Osteoblast (primary cell): ENCODE results near the gene CTH. TPM values are rescaled to one million over a fixed set of nuclear protein-coding genes. Genes with fewer than 3 reads are reported as not detected.
"Not testable (repeated sequence)": the region's sequence is repeated elsewhere in the genome, so short reads cannot be mapped to it uniquely, and the experiment has no call there.

Experiments used
- DNase-seq: peaks from one replicate; pipeline ENCODE4 v3.0.0; 2011; ENCODE audit warnings: low spot score, mixed read lengths; ENCODE audit not compliant: insufficient read length; ENCODE audit errors: missing footprints
- H2AFZ ChIP-seq: 2 replicates; pipeline ENCODE4 v1.6.0; 2011; ENCODE audit warnings: mild to moderate bottlenecking, low read length
- H3K27ac ChIP-seq: 2 replicates; pipeline ENCODE4 v1.5.1; 2011; ENCODE audit warnings: mild to moderate bottlenecking, low read depth, low read length, moderate library complexity
- H3K27me3 ChIP-seq: 2 replicates; pipeline ENCODE4 v1.6.0; 2012; ENCODE audit warnings: mild to moderate bottlenecking, control low read depth, inconsistent platforms, low read length, moderate library complexity; ENCODE audit not compliant: insufficient read depth
- H3K36me3 ChIP-seq: 2 replicates; pipeline ENCODE4 v1.5.1; 2011; ENCODE audit warnings: mild to moderate bottlenecking, low read length, control low read depth, moderate library complexity; ENCODE audit not compliant: insufficient read depth
- H3K4me1 ChIP-seq: 2 replicates; pipeline ENCODE4 v1.5.1; 2011; ENCODE audit warnings: mild to moderate bottlenecking, low read length, control low read depth, moderate library complexity; ENCODE audit not compliant: insufficient read depth
- H3K4me2 ChIP-seq: 2 replicates; pipeline ENCODE4 v1.6.0; 2011; ENCODE audit warnings: mild to moderate bottlenecking, low read length; ENCODE audit not compliant: insufficient read depth
- H3K4me3 ChIP-seq: fragments of 200-600 bp; sonication (generic); 3 replicates; pipeline ENCODE4 v1.5.1; 2012; ENCODE audit warnings: mild to moderate bottlenecking, low read length, inconsistent platforms; ENCODE audit not compliant: insufficient read depth
- H3K79me2 ChIP-seq: 2 replicates; pipeline ENCODE4 v1.6.0; 2012; ENCODE audit warnings: mild to moderate bottlenecking, low read length, control low read depth, inconsistent platforms; ENCODE audit not compliant: insufficient read depth
- H3K9me3 ChIP-seq: 2 replicates; pipeline ENCODE4 v1.5.1; 2011; ENCODE audit warnings: low read depth, low read length, control low read depth
- H4K20me1 ChIP-seq: 2 replicates; pipeline ENCODE4 v1.6.0; 2012; ENCODE audit warnings: mild to moderate bottlenecking, low read length, control low read depth; ENCODE audit not compliant: insufficient read depth
- total RNA-seq: library from RNA; depleted of rRNA; stranded (reverse); fragments of >200 nt; gene quantifications from 2 replicates; pipeline ENCODE4 v1.2.3, GENCODE V29; 2012
- TF ChIP-seq, protein P1 (sequence below): IDR thresholded peaks from 2 replicates; pipeline ENCODE4 v1.5.1; 2011; ENCODE audit warnings: mild to moderate bottlenecking, low read depth, low read length, moderate library complexity; ENCODE audit errors: extremely low read depth

Gene CTH
- total RNA-seq, result 11.2 and 13.8 TPM in 2 replicates

DNA sequence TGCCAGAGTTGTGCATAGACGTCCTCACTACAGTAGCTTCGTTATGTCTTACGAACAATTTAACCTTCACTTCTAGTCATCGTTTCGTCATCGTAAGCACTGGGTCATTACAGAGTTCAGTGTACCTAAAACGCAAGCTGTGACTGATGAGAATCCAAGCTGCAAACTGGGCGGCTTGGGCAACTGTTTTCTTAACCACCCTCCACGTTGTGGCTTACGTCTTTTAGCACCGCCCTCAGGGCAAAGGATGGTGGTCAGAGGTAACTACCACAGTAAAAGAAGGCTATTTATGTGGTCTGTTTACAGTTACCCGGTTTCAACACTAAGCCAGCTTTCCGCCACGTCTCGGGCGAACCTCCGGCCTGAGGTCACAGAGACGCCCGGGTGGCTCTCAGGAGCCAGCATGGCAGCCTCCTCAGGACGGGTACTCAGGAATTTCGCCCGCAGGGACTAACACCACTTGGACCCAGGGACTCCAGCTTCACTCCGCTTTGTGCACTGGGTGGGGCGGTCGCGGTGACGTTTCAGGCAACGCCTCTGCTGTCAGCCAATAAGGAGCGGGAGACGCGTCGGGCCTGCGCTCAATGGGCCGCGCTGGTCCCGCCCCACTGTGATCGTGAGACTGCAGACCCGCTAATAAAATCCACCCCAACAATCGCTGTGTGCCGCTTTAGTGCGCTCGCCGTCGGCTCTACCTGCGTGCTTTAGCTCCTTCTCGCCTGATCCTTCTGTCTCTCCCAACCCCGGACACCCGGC is at the start of gene CTH:
Gene CTH, plus strand, starts transcription at position 665 of the 756 bp plus-strand sequence. CDS start 148 bp downstream, outside the sequence.
- Histone ChIP-seq H3K4me1 (peaks cover 7% of the 10 kb centered on the region), H3K79me2 (no peaks in the 10 kb centered on the region), H3K27me3 (no peaks in the 10 kb centered on the region), H2AFZ (peak within 1 kb of the TSS; percentile 97), H3K9me3 (no peaks in the 10 kb centered on the region), H4K20me1 (no peaks in the 10 kb centered on the region), H3K4me2 (peak within 1 kb of the TSS; percentile 99), H3K36me3 (no peaks in the 10 kb centered on the region), H3K4me3 (peak within 1 kb of the TSS; percentile 98), H3K27ac (peak within 1 kb of the TSS; percentile 96)
- TF ChIP-seq, protein P1, sequence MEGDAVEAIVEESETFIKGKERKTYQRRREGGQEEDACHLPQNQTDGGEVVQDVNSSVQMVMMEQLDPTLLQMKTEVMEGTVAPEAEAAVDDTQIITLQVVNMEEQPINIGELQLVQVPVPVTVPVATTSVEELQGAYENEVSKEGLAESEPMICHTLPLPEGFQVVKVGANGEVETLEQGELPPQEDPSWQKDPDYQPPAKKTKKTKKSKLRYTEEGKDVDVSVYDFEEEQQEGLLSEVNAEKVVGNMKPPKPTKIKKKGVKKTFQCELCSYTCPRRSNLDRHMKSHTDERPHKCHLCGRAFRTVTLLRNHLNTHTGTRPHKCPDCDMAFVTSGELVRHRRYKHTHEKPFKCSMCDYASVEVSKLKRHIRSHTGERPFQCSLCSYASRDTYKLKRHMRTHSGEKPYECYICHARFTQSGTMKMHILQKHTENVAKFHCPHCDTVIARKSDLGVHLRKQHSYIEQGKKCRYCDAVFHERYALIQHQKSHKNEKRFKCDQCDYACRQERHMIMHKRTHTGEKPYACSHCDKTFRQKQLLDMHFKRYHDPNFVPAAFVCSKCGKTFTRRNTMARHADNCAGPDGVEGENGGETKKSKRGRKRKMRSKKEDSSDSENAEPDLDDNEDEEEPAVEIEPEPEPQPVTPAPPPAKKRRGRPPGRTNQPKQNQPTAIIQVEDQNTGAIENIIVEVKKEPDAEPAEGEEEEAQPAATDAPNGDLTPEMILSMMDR, result no peak
- DNase-seq, result peak; percentile 92

DNA sequence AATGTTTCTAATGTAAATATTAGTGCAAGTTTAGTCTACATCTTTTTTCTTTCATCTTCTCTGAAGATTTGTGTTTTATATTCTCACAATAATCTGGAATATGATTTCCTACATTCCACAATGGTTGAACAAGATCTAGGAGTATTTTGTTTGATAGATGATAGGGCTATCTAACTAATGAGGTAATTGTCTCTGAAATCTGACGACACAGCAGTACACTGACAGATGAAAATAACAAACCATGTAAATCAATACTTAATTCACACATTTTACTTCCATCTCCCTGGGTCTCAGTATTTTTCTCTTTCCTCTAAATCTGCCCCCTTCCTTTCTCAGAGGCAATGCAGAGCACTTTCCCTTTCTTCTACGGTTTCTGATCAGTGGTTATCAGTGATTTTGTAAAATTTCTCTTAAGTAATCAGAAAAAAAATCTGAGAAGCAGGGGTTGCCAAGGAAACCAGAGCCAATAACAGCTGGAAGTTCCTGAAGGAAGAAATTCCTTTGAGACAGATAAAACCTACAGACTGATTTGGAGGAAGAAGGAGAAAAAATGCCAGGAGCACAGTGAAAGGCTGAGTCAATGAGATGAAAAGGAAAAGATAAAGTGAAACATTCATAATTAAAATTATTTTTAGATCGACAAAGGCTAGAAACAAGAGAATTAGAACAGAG is 49.2 kb upstream of the CTH start:
- TF ChIP-seq, protein P1, result no peak
- peak overlapping the region; percentile 69 for H3K27ac ChIP-seq
- no peaks in the 10 kb centered on the region for H3K36me3 ChIP-seq
- no peak overlapping the region for H3K4me3 ChIP-seq
- H4K20me1 ChIP-seq, result no peaks in the 10 kb centered on the region
- H3K79me2 ChIP-seq, result no peaks in the 10 kb centered on the region
- no peaks in the 10 kb centered on the region for H3K9me3 ChIP-seq
- H3K4me1 ChIP-seq, result peaks cover 8% of the 10 kb centered on the region
- DNase-seq, result no peak
- H3K27me3 ChIP-seq, result no peaks in the 10 kb centered on the region
- H2AFZ ChIP-seq, result no peak overlapping the region
- H3K4me2 ChIP-seq, result peak overlapping the region; percentile 36

DNA sequence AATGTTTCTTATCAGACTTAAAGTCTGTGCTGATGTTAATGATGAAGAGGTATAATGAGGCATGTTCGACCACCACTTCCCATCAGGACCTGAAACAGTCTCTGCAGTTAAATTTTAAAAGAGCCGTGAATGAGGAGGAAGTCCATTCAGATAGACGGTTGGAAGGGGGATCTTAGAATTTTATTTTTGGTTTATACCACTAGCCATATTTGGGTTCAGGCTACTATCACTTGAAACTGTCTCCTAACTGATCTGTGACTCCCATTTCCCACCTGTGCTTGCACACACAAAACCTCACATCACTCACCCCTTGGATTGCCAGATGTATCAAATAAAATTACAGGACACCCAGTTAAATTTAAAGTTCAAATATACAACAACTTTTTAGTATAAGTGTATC is 46.6 kb upstream of the CTH start:
- Histone ChIP-seq H3K4me1 (peaks cover 8% of the 10 kb centered on the region), H3K27ac (no peak overlapping the region), H3K79me2 (no peaks in the 10 kb centered on the region), H4K20me1 (no peaks in the 10 kb centered on the region), H3K36me3 (no peaks in the 10 kb centered on the region), H3K4me3 (no peak overlapping the region), H3K27me3 (no peaks in the 10 kb centered on the region), H3K9me3 (no peaks in the 10 kb centered on the region), H3K4me2 (no peak overlapping the region), H2AFZ (no peak overlapping the region)
- TF ChIP-seq, protein P1, result no peak
- DNase-seq, result no peak

DNA sequence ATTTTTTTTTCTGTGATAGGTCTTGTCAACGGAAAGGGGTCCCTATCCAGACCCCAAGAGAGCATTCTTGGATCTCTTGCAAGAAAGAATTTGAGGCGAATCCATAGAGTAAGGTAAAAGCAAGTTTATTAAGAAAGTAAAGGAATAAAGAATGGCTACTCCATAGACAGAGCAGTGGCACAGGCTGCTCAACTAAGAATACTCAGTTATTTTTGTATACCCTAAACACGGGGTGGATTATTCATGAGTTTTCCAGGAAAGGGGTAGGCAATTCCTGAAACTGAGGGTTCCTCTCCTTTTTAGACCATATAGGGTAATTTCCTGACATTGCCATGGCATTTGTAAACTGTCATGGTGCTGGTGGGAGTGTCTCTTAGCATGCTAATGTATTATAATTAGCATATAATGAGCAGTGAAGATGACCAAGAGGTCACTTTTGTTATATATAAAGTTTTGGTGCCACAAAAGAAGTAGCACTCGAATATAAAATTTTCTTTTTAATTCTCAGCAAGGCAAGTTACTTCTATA is 44.6 kb upstream of the CTH start:
- not testable (repeated sequence) for DNase-seq, H4K20me1 ChIP-seq, H3K4me2 ChIP-seq

DNA sequence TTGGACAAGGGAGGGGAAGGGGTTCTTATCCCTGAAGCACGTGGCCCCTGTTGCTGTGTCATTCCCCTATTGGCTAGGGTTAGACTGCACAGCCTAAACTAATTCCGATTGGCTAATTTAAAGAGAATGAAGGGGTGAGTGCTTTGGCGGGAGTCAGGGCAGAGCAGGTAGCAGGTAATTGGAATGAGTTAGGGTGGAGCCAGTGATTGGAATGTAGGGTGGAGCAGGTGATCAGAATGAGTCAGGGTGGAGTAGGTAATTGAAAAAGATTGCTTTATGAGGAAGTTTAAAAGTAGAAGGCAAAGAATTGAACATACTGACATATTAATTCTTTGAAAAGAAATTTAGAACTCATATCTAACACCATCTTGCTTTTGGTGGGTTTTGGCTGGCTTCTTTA is 44.1 kb upstream of the CTH start:
- not testable (repeated sequence) for DNase-seq, H3K27ac ChIP-seq, H3K36me3 ChIP-seq, H3K27me3 ChIP-seq, H4K20me1 ChIP-seq, H3K79me2 ChIP-seq, H3K9me3 ChIP-seq, H3K4me1 ChIP-seq, H3K4me3 ChIP-seq, H2AFZ ChIP-seq, H3K4me2 ChIP-seq

More for the DNA sequence above, 44.6 kb upstream of the CTH start:
- H3K36me3 ChIP-seq, H3K9me3 ChIP-seq, H3K27ac ChIP-seq, H3K4me3 ChIP-seq, H2AFZ ChIP-seq, H3K4me1 ChIP-seq, H3K79me2 ChIP-seq, H3K27me3 ChIP-seq: not testable (repeated sequence)

DNA sequence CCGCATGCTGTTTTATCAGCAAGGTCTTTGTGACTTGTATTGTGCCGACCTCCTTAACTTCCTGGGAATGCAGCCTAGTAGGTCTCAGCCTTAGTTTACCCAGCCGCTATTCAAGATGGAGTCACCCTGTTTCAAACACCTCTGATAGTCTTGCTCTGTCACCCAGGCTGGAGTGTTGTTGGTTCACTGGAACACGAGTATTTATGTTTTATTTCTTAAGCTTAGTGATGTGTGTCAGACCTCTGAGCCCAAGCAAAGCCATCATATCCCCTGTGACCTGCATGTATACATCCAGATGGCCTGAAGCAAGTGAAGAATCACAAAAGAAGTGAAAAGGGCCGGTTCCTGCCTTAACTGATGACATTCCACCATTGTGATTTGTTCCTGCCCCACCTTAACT is 43.7 kb upstream of the CTH start:
- H3K9me3 ChIP-seq, H4K20me1 ChIP-seq, H3K4me2 ChIP-seq, H3K4me3 ChIP-seq, DNase-seq, H3K27me3 ChIP-seq, H3K36me3 ChIP-seq, H3K79me2 ChIP-seq, H3K27ac ChIP-seq, H3K4me1 ChIP-seq, H2AFZ ChIP-seq: not testable (repeated sequence)
